ENCODE results near the gene TMBIM6. TPM values are rescaled to one million over a fixed set of nuclear protein-coding genes. Genes with fewer than 3 reads are reported as not detected.

Gene TMBIM6
- polyA plus RNA-seq, 1 of the 3 experiments (the other 2 are of a cell fraction): 290 TPM

GRCh38 chr12:49740930-49741881 is at the start of gene TMBIM6 (continued):
- TF ChIP-seq CTCF (IDR thresholded peaks at IDR 0.05) (peak; percentile 94), ELF1 (IDR thresholded peaks at IDR 0.05) (peak; percentile 72), POLR2AphosphoS5 (IDR thresholded peaks at IDR 0.05; ENCODE audit: low read depth, low read length) (peak; percentile 99), RXRA (IDR thresholded peaks at IDR 0.05; ENCODE audit: borderline replicate concordance, low read depth) (no peak; the same call in 1 of the 2 replicates), SIN3A (IDR thresholded peaks at IDR 0.05; ENCODE audit: borderline replicate concordance, low read depth, low read length) (peak; percentile 71; the same call in 1 of the 2 replicates), RFX5 (IDR thresholded peaks at IDR 0.05; ENCODE audit: low read length) (peak; percentile 81), REST (IDR thresholded peaks at IDR 0.05; ENCODE audit: low read depth, low read length) (peak; percentile 78; the same call in 1 of the 2 replicates)

- 83% methylated on average over 3 of the region's 3 CpGs for WGBS (ENCODE audit: low lambda C conversion rate)
- H3K9me2 ChIP-seq: no peaks in the 10 kb centered on the region
- no peak for DNase-seq
- no peak overlapping the region for H2AFZ ChIP-seq (ENCODE audit: low read depth)
- H3K9me3 ChIP-seq: no peaks in the 10 kb centered on the region
- no peak overlapping the region for H3K9ac ChIP-seq
- H3K27me3 ChIP-seq (ENCODE audit: insufficient read depth): no peaks in the 10 kb centered on the region
- peaks cover 55% of the 10 kb centered on the region for H4K20me1 ChIP-seq (ENCODE audit: insufficient read depth)
- H3K27ac ChIP-seq (ENCODE audit: low read depth in 2 of 2, low read length in 1 of 2): no peak overlapping the region
- no peak overlapping the region for H3K4me2 ChIP-seq
- no peaks in the 10 kb centered on the region for H3K36me3 ChIP-seq (replicated peaks in 1 of 2; ENCODE audit: control insufficient read depth in 1 of 2, insufficient read depth in 2 of 2, low read length in 1 of 2)
- H3F3A ChIP-seq (replicated peaks; ENCODE audit: insufficient read depth): peaks cover 4% of the 10 kb centered on the region
- peaks cover 98% of the 10 kb centered on the region for H3K79me2 ChIP-seq (ENCODE audit: insufficient read depth)
- peaks cover 0 to 3% of the 10 kb centered on the region in 2 experiments; a peak in 1 of 4 replicates for H3K4me1 ChIP-seq (ENCODE audit: control insufficient read depth in 1 of 2, insufficient read depth in 2 of 2, low read depth in 1 of 2, low read length in 1 of 2)
- H3K4me3 ChIP-seq (ENCODE audit: low read depth in 2 of 2, low read length in 1 of 2): no peak overlapping the region
- ChIA-PET POLR2A (no interaction called here), CTCF (interaction anchor here (1.1 to 2.9 kb wide), 4 partner anchors 14 to 70 kb away, joined by 3 to 11 read pairs (median 4); partner anchors contain the start of genes FMNL3 and PRPF40B)
- no peak for TF ChIP-seq FOXJ3 (CRISPR knock-in tag; IDR thresholded peaks at IDR 0.05)
- TF ChIP-seq FOXM1 (IDR thresholded peaks at IDR 0.05; ENCODE audit: low read depth): no peak
- TF ChIP-seq MEF2A (IDR thresholded peaks at IDR 0.05; ENCODE audit: borderline replicate concordance, low read depth): no peak
- TF ChIP-seq EP300 (IDR thresholded peaks at IDR 0.05; ENCODE audit: borderline replicate concordance in 1 of 2, low read depth in 1 of 2, low read length in 1 of 2): no peak
- TF ChIP-seq RFX5 (IDR thresholded peaks at IDR 0.05; ENCODE audit: low read length): no peak
- no peak for TF ChIP-seq FOSL2 (IDR thresholded peaks at IDR 0.05; ENCODE audit: borderline replicate concordance, low read depth)
- no peak for TF ChIP-seq NFIC (IDR thresholded peaks at IDR 0.05; ENCODE audit: borderline replicate concordance)
- no peak for TF ChIP-seq NRF1 (IDR thresholded peaks at IDR 0.05; ENCODE audit: low read depth, low read length)
These were observed 48.5 kb upstream of the TMBIM6 start for GRCh38 chr12:49692851-49693250.

Measured in SK-N-SH (cell line).